GM20000 (cell line): ENCODE results near the gene TMPRSS11E.

Experiments used
- DNase-seq: peaks from one replicate; pipeline ENCODE4 v3.0.0; 2012; ENCODE audit warnings: low spot score
- CTCF ChIP-seq: IDR thresholded peaks from 2 replicates; pipeline ENCODE4 v1.5.1; 2012; ENCODE audit warnings: mild to moderate bottlenecking, control low read depth; ENCODE audit errors: extremely low read depth, missing control alignments

The TMPRSS11E gene

GRCh38 chr4:68434277-68434676 lies 13.0 kb upstream of the TMPRSS11E start:
- no peak for DNase-seq
- no peak for TF ChIP-seq CTCF

- no peak for DNase-seq
- TF ChIP-seq CTCF, result no peak
Observed at GRCh38 chr4:68434836-68435235, 12.4 kb upstream of the TMPRSS11E start.

- DNase-seq, result no peak
- no peak for TF ChIP-seq CTCF
Observed at GRCh38 chr4:68445111-68445510, 2.2 kb upstream of the TMPRSS11E start.

DNA sequence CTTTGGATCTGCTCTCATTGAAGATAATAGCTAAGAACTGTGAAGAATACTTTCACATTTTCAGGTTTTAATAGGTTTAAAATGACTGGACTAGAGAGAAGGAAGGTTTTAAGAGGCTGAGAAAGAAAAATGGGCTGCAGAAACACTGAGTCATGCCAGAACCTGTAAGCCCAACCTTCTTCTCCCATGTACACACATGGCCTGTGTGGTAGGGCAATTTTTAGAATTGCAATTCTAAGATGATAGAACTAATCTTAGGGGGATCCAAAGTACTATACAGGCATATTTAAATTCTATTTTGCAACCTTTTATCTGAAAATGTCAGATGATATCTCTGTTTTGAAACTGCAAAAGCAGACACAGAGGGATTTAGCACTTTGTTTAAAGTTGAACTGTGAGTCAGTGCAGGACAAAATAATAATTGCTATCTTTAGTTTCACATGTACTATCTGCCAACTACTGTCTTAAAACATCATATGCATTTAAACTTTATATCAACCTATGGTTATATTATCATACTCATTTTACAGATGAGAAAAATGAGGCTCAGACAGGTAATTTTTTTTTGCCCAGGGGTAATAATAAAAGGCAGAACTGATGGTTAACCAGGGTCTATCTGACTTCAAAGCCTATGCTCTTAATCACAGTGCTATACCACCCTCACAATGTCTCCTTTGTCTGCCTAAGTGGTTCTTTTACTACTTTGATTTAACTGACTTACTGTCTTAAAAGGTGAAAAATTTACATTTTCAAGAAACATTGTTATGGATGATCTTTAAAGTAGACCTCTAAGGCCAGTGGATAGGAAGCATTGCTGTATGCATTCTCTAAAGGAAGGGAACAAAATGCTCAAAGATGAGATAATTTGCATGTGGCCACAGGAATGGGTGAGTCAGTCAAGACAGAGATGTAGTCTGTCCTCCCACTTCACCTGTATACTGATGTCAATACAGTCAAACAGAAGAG lies 4.3 kb downstream of the TMPRSS11E start:
- no peak for TF ChIP-seq CTCF
- DNase-seq, result no peak

GRCh38 chr4:68460085-68460484 lies 12.8 kb downstream of the TMPRSS11E start:
- no peak for TF ChIP-seq CTCF
- DNase-seq, result no peak

DNA sequence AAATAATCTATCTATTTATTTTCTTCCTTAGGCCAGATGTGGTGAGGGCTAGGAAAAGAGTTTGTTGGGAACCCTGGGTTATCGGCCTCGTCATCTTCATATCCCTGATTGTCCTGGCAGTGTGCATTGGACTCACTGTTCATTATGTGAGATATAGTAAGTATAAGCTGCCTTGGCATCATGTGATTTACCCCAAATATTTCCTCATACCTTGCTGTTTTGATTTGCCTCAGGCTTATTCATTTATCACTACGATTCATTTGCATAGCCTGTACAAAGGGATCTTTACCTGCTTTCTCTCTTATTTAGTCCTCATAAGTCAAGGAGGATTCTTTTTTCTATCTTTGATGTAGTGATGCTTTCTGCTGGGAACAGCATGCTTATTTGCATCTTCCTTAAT lies 14.5 kb downstream of the TMPRSS11E start:
- no peak for DNase-seq
- TF ChIP-seq CTCF, result no peak

- no peak for TF ChIP-seq CTCF
- DNase-seq, result no peak
Observed at GRCh38 chr4:68462691-68463090, 15.4 kb downstream of the TMPRSS11E start.
